ENCODE results near the gene SUPV3L1.
"Not testable (repeated sequence)": the region's sequence is repeated elsewhere in the genome, so short reads cannot be mapped to it uniquely, and the experiment has no call there.

Gene SUPV3L1

DNA sequence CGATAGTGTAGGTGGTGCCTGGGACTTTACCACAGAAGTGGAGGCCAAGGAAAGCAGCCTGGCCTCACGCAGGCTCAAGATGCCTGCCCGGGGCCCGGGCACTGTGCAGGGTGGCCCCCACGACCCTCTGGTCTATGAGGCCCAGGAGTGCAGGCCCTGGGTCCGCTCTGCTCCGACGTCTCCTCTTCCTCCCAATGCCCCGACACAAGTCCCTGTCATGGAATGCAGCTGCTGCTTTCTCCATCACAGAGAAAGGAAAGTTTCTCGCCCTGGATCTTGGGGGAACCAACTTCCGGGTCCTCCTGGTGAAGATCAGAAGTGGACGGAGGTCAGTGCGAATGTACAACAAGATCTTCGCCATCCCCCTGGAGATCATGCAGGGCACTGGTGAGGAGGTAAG is 70.0 kb downstream of the SUPV3L1 start:
- no peak for TF ChIP-seq CTCF (conservative IDR thresholded peaks at IDR 0.05)
- H3K27ac ChIP-seq: no peak overlapping the region

DNA sequence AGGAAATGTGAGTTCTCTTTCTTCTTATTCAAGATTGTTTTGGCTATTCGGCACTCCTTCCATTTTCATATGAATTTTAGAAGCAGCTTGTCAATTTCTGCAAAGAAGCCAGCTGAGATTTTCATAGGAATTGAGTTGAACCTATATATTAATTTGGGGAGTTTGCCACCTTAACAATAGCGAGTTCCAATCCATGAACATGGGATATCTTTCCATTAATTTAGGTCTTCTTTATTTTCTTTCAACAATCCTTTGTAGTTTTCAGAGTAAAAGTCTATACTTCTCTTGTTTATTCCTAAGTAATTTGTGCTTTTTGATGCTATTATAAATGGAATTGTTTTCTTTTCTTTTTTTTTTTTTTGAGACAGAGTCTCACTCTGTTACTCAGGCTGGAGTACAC is 71.4 kb downstream of the SUPV3L1 start:
- H3K27ac ChIP-seq: not testable (repeated sequence)

- no peak overlapping the region for H3K27ac ChIP-seq
- TF ChIP-seq CTCF (conservative IDR thresholded peaks at IDR 0.05): no peak
Measured at GRCh38 chr10:69253171-69253570, 73.1 kb downstream of the SUPV3L1 start.

DNA sequence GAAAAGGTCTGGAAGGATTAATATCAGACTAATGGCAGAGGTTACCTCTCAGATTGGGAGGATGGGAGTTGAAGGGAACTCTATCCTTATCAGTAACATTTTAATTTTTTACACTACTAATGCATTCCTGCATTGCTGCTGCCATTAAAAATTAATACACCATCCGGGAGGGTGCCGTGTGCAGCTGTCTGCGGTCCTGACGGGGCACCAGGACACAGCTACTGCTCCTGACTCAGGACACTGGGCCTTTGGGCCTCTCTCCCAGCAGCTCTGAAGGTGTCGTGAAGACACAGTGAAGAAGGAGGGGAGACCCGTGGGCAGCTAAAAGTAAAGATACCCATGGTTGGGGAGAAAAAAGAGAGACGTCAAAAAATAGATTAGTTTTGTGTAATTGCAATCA is 74.8 kb downstream of the SUPV3L1 start:
- no peak overlapping the region for H3K27ac ChIP-seq
- TF ChIP-seq CTCF (conservative IDR thresholded peaks at IDR 0.05): no peak

Measured in VCaP (cell line).